Stimulated activated CD8-positive, alpha-beta memory T cell treated with anti-CD3 and anti-CD28 coated beads, Interleukin-7, amount 100 ng/mL, for 48 hours (primary cell): ENCODE data around the gene CSTF2.
A peak's percentile ranks its signal among the peaks of the same experiment; 100 is the strongest.
"Not testable (repeated sequence)": the region's sequence is repeated elsewhere in the genome, so short reads cannot be mapped to it uniquely, and the experiment has no call there.

Experiments used
- DNase-seq, 2 donors: peaks; one replicate each; pipeline ENCODE4 v3.0.0-alpha.2; 2020; ENCODE audit warnings: low read depth in 1 of 2; ENCODE audit errors: extremely low read depth in 1 of 2

CSTF2 gene, protein sequence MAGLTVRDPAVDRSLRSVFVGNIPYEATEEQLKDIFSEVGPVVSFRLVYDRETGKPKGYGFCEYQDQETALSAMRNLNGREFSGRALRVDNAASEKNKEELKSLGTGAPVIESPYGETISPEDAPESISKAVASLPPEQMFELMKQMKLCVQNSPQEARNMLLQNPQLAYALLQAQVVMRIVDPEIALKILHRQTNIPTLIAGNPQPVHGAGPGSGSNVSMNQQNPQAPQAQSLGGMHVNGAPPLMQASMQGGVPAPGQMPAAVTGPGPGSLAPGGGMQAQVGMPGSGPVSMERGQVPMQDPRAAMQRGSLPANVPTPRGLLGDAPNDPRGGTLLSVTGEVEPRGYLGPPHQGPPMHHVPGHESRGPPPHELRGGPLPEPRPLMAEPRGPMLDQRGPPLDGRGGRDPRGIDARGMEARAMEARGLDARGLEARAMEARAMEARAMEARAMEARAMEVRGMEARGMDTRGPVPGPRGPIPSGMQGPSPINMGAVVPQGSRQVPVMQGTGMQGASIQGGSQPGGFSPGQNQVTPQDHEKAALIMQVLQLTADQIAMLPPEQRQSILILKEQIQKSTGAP

DNA sequence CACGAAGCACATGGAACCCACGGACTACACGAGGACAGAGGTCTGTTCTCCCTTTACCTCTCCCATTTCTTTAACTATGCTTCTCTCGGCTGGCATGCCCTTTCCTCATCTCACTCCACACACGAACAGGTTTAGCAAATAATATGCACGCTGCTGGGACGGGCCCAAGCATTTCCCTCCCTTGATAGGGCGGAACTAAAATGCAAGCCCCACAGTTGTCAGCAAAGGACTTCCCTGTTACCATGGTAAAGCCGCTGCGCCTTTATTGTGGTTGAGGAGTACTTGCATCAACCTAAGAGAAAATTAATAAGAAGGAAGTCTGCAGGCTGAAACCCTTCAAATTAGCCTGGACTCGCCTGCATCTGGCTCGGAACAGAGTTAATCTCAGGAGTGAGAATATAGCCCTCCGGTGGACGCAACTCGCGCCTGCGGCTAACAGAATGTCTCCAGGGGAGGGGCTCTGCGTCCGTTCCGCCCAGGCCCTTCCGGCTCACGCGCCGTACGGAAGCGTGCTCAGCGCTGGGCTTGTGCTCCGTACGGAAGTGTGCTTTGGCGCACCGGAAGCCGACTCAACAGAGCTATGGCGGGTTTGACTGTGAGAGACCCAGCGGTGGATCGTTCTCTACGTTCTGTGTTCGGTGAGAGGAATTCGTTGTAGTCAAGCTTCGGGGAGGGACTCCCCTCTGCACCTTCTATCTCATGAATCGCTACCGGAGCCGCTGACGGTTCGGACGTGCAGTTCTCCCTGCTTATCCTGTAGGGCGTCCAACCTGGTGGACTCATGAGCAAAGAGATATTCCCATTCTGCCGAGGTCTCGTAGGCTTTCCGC is at the start of gene CSTF2:
Gene CSTF2, plus strand, starts transcription at position 555 of the 830 bp plus-strand sequence. Its CDS starts 26 bp downstream, at position 581.
- peak; percentile 54 to 70 for DNase-seq

DNA sequence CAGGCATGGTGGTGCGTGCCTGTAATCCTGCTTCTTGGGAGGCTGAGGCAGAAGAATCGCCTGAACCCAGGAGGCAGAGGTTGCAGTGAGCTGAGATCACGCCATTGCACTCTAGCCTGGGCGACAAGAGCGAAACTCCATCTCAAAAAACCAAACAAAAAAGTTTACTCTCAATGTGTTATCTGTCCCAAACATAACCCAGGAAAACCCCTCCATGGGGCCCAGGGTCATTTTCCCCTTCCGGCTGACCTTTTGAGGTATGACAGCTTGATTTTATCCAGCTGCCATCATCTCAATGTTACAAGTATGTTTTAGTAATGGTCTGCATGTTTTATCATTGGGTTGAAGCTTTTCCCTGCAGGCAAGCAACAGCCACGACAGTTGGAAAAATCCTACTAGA is 23.8 kb upstream of the CSTF2 start:
- DNase-seq, result not testable (repeated sequence)

DNA sequence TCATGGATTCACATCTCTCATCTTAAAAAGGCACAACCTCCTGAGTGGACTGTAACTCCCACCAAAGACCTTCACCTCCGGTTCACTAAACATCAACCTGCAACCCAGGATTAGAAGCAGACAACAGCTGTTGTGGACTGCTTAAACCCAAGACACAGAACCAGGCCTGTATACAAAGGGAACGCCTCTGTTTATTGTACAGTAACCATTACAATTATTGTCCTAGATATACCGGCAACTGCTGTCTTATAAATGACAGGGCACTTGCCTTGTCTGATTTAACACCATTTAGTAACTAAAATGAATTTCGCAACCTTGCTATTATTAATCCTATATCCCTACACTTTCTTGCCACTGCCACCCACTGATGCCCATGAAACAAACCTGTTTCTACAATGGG is 22.8 kb upstream of the CSTF2 start:
- DNase-seq, result no peak

DNA sequence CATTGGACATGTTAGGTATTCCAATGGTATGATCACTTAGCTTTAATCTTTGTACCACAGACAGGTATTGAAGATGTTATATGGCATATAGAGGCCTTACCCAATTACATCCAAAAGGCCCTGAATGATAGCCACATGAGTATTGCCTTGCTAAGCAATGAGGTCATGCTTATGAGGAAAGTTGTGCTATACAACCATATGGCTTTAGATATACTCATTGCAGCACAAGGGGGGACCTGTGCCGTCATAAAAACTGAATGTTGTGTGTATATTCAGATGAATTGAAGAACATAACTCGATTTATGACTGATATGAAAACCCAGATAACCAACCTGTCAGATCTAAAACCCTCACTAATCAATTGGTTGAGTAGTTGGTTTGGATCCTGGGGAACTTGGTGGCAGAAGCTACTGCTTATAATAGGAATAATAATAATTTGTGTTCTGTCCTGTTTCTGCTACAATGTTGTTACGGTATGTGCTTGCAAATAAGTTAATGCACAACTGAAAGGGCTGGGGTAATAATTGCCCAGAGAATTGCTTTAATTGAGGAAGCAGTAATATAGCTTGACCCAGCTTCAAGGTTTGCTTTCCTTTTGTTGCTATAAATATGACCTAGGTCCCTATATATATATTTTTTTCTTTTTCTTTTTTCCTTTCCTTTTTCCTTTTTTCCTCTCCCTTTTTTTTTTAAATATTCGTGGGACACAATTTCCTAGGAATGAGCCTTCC is 21.5 kb upstream of the CSTF2 start:
- no peak for DNase-seq

DNA sequence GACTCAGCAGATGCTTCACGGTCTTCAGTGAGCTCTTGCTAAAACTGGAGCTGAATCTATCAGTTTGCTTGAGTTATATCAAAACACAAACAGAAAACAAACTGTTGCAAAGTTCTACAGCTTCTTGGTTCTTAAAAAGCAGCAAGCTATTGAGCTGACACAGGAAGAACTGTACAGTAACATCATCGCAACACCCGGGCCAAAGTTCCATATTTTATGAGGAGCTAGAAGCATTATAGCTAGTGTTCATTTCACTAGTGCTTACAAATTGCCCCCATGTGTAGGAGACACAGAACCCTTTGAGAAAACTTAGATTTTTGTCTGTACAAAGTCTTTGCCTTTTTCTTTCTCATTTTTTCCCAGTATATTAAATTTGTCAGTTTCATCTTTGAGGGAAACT is 17.3 kb upstream of the CSTF2 start:
- no peak for DNase-seq

DNA sequence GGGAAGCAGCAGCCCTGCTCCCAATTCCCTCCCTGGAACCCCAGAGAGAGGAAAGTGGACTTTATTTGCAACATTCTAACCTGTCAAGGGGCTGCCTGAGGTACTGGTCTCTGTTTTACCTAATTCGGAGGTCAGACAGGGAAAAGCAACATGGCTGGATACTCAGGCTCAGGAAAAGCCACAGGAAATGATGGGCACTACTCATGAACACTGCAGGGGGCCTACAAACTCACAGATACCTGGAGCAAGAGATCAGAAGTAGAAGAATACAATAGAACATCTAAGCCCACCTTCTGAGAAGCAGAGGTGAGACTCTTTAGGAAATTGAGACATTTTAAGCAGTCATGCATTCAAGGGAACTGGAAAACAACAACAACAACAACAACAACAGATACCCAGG is 15.4 kb upstream of the CSTF2 start:
- DNase-seq, result no peak

DNA sequence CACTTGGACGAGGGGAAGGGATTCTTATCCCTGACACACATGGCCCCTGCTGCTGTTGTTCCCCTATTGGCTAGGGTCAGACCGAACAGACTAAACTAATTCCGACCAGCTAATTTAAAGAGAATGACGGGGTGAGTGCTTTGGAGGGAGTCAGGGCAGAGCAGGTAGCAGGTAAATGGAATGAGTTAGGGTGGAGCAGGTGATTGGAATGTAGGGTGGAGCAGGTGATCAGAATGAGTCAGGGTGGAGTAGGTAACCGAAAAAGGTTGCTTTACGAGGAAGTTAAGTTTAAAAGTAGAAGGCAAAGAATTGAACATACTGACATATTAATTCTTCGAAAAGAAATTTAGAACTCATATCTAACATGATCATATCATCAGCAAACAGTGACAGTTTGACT is 11.9 kb upstream of the CSTF2 start:
- not testable (repeated sequence) for DNase-seq

DNA sequence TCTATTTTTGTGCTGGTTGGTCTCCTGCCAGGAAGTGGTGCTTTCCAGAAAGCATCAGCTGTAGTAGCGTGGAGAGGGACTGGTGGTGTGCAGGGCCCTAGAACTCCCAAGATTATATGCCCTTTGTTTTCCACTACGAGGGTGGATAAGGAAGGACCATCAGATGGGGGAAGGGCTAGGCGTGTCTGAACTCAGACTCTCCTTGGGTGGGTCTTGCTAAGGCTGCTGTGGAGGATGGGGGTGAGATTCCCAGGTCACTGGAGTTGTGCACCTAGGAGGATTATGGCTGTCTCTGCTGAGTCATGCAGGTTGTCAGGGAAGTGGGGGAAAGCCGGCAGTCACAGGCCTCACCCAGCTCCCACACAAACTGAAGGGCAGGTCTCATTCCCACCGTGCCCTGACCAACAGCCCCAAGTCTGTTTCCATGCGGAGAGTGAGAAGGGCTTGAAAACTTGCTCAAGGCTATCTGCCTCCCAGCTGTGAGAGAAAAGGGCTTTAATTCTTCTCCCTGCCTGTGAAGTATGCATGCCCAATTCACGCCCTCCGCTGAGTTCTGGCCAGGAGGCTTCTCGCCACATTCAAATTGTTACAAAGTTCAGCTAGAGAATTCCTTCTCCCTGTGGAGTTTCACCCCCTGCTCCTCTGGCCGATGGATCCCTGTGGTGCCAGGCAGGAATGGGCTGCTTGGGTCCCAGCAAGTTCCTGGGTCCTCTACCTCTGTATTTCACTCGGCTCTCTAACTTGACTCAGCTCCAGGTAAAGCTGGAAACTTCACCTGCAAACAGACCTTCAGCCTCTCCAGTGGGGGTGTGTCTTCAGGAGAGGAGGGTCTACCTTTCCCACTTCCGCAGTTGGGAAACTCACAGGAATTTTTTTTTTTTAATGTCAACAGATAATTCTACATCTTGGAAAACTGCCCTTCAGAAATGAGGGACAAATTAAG is 7.7 kb upstream of the CSTF2 start:
- DNase-seq, result no peak

DNA sequence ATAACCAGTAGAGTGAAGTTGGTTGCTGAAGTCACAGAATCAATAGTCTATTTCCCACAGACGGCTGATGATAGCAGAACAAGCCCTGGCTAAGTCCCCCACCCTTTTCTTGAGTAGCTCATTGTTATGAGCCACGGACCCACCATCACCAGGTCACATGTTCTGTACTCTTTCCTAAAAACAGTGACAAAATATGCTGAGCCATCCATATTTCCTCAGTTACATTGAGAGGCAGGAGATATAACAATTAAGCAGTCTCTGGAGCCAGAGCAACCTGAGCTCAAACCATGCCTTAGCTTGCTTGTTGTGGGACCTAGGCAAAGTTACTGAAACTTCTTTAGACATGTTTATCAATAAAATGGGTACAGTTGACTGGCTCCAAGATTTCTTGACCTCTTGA is 2.9 kb upstream of the CSTF2 start:
- no peak for DNase-seq

DNA sequence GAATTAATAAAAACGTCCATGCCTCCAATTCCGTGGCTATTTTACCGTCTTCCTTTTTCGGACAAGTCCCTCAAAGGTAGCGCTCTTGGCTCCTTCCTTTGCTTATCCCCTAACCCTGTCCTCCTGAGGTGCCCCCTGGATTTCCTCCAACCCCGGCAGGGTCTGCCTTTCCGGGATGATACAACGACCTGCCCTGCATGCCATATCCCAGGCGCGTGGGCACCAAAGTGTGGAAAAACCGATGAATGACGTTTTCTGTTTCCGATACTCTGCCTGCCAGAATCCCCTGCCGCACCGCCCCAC is 706 bp upstream of the CSTF2 start:
- DNase-seq, result no peak

DNA sequence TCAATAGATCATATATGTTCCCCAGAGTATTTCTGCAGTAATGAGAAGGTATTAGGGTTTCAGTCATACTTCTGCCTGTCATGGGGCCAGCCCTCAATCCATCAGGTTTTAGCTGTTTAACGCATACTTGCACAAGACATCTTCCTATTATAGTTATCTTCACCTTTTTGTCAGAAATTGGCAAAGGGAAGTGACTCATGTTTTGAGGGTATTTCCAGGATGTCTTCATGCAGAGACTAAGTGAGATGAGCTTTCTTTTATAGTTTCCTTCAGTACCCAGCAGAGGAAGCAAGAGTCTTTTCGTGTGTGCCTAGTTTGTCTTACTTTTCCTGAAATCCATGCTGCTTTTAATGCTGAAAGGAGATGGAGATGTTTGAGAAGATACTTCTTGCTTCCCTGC is 9.5 kb downstream of the CSTF2 start:
- DNase-seq, result no peak

DNA sequence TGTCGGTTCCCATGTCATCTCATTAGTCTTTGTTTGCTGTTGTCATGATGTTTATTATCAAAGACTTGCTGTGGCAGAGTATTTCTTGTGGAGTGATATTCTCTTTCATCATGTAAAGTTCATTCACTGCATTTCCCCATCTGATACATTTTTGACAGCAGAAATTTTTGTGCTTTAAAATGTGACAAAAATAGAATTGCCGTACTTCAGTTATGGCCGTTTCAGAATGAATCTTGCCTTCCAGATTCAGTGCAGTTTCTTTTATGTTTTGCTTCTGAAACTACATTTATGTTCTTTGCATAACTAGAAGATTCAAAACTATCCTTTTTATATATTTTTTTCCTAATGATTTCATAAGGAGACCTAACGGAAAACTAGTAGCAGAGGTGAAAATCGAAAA is 10.0 kb downstream of the CSTF2 start:
- no peak for DNase-seq

DNA sequence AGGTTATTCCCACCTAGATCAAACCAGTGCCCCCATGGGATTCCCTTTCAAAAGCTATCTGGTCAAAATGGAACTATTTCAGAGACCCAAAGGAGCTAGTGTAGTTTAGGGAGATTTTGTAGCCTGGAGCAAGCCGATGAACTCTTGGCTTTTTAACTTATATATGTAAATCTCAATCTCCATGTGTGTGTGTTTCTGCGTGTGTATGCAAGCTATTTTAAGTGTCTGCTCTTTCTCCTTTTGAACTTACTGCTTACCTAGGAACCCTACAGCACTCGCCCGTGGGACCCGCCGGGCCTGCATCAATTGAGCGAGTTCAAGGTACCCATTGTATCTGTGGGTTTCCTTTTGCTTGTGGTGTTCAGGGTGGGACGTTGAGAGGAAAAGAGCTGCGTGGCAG is 10.4 kb downstream of the CSTF2 start:
- DNase-seq, result no peak

DNA sequence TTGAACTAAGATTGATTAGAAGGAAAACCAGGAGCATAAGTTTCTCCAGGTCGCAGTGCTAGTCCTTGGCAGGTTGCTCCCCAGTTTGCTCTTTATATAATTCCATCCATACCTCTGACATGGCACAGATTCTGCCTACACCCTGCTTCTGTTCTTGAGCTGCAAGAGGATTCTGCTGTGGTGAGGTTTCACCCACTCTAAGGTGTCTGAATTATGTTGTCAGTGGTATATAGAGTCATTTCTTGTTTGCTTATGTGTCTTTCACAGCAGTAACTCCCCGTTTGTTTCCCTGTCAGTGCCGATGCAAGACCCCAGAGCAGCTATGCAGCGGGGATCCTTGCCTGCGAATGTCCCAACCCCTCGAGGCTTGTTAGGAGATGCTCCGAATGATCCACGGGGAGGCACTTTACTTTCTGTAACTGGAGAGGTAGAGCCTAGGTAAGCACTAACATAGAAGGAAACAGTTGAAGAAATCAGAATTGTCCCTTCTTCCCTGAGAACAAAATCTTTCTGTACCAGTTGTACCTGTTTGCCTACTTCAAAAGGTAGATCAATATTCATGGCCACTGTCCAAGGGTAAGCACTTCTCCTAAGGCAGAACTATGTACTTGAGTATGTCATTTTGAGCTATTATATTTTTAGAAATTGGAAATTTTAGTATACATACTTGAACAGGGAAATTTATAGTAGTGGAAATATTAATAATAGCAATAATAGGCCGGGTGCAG is 11.2 kb downstream of the CSTF2 start:
- DNase-seq, result no peak

DNA sequence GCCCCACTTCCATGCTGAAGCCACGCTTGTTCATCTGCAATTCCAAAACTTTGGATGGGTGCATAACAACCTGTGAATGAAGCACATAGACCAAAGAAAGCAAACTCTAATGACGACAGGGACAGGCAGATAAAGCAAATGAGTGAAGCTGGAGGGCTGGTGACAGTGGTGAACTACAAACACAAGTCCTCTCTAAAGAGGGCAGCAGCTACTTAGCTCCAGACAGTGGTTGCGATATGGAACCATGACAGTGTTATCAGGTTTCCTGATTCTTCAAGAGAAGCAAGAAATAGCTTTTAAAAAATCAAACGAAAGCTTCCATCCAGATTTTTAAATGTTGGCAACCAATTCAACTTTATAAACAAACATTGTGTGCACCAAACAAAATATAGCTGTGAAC is 30.1 kb downstream of the CSTF2 start:
- DNase-seq, result no peak

DNA sequence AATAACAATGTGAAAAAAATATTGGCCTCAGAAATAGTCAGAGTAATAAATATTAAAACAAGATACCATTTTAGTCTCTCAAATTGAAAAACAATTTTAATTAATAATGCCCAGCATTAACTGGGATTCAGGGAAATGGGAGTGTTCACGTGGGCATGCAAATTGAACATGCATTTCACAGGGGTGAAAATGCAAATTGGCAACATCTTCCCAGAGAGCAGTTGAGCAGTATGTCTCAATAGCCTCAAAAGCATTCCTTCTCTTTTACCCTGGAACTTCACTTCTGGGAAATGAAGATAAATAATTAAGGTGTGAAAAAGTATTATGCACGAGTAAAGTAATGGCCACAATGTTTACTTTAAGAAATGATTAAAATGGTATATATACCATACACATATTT is 32.6 kb downstream of the CSTF2 start:
- DNase-seq, result no peak

DNA sequence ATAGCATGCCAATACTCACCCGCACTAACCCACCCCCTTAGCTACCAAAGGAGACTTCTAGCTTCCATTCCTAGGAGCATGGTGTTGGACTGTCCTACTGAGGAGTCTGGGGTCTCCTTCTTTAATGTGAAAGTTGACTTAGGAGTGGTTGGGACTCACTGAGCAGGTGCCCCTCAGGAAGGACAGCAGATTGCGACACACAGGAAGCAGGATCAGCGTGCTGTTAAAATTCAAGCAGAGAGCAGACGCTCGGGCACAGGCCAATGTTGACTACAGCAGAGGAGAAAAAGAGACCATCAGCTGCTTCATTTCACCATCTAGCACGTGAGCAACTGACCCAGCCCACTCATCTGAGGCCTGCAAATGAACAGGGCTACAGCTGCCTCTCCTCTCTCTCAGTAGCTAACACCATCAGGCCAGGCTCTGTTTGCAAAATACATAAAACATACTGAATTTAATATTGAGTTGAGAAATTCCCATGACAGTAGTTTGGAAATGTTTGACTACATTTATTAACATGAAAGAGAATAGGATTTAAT is 43.2 kb downstream of the CSTF2 start:
- no peak for DNase-seq

DNA sequence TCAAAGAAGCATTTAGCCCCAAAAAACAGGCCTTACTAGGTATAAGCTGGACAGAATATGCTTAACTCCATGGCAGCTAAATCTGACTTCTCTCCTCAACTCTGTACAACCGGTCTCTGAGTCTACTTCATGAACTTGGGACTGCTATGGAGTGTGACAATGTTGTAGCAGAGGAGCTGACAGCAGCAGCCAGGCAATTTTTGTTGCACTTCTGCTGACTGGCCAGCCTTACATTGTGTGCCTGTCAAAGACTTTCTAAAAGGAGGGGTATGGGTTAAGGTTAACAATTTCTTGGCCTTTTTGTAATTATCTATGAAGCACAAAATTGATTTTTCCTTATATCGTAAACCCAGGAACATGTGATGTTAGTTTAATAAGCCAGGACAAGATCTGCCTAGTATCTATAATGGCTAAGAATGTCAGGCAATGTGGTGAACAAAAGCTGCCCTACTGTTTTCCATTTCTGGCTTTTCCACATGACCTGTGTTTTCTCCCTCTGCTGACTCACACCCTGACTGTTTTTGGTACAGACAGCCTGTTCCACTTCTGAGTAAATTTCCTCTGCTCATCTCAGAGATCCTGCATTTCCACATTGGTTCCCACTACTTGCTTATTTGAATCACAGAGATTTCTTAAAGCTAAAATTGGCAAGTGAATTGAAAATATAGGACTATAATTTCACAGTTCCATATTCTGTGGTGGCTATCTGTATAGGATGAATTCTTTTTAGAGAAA is 44.6 kb downstream of the CSTF2 start:
- no peak for DNase-seq

DNA sequence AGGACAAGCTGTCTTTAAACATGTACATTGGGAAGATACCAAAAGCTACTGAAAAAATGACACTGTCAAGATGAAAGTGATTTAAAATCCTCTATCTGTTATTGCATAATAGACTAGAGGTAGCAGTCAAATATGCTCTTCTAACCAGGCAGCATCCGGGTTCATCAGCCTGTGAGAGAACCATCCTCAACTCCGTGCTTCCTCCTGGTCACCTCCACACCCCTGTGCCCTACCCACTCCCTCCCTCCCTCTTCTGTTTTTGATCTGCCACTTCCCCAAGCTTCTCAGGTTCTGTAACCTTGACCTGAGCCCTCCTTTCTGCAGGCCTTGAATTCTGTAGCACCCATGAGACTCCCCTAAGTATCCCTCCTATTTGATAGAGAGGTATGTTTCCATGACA is 48.1 kb downstream of the CSTF2 start:
- no peak for DNase-seq
